HepG2 (cell line): Measurements from ENCODE around the gene CRISPLD2. TPM values are rescaled to one million over a fixed set of nuclear protein-coding genes. Genes with fewer than 3 reads are reported as not detected.

Experiments used
- CHCHD3 ChIP-seq: sonication (generic); formaldehyde crosslinking; IDR thresholded peaks from 2 replicates; pipeline ENCODE4 v1.8.0; 2022; ENCODE audit warnings: mild to moderate bottlenecking, missing genetic modification reagents, moderate library complexity
- HNRNPK ChIP-seq: fragments of 200-400 bp; formaldehyde crosslinking; IDR thresholded peaks from 2 replicates; pipeline ENCODE4 v1.6.1; 2018; ENCODE audit warnings: low read length, low read depth, moderate library complexity, mild to moderate bottlenecking; ENCODE audit not compliant: poor library complexity, severe bottlenecking
- MAFF ChIP-seq: IDR thresholded peaks from 2 replicates; pipeline ENCODE4 v1.6.1; 2011; ENCODE audit warnings: low read depth, low read length, improper control_type of control experiment
- NFYC ChIP-seq: IDR thresholded peaks from 2 replicates; pipeline ENCODE4 v1.6.1; 2016; ENCODE audit warnings: missing genetic modification reagents, missing compliant biosample characterization
- RAD51 ChIP-seq: fragments of 450-650 bp; IDR thresholded peaks from 2 replicates; pipeline ENCODE4 v1.6.1; 2016; ENCODE audit warnings: borderline replicate concordance
- SMARCE1 ChIP-seq: fragments of 450-650 bp; IDR thresholded peaks from 2 replicates; pipeline ENCODE4 v1.6.1; 2017; ENCODE audit warnings: borderline replicate concordance
- ZNF263 ChIP-seq: sonication (generic); formaldehyde crosslinking; IDR thresholded peaks from 2 replicates; pipeline ENCODE4 v1.4.0; 2020; ENCODE audit warnings: missing genetic modification reagents
- ZNF30 ChIP-seq: sonication (generic); formaldehyde crosslinking; IDR thresholded peaks from 2 replicates; pipeline ENCODE4 v1.5.0; 2020; ENCODE audit warnings: mild to moderate bottlenecking, missing genetic modification reagents
- polyA plus RNA-seq, 8 experiments: library from polyadenylated mRNA; depleted of rRNA in 3 of 8; stranded (reverse) in 7 of 8; unstranded in 1 of 8; fragments of >200 nt; fragmentation: Illumina TruSeq in 4 of 8; extraction: Trizol in 4 of 8; gene quantifications; 2 replicates each; pipeline versions ENCODE4 v1.2.1 to v1.2.3, GENCODE V29; 2011 to 2016; ENCODE audit warnings: low read depth in 4 of 8, missing spikeins in 1 of 8, mixed read lengths in 1 of 8; ENCODE audit not compliant: insufficient read depth in 1 of 8
- total RNA-seq, 5 experiments: library from RNA; depleted of rRNA; stranded (reverse); fragments of >200 nt; fragmentation: Illumina TruSeq; extraction: Trizol; gene quantifications; 2 replicates each; pipeline ENCODE4 v1.2.3, GENCODE V29; 2016; ENCODE audit warnings: low read depth in 1 of 5
- TF ChIP-seq, protein P1 (sequence below), 2 experiments: sonication (generic) in 1 of 2; formaldehyde crosslinking in 1 of 2; IDR thresholded peaks; 2 replicates each; pipeline versions ENCODE4 v1.4.0 to v1.6.1; 2016 to 2020; ENCODE audit warnings: borderline replicate concordance in 1 of 2, low read depth in 1 of 2, mild to moderate bottlenecking in 1 of 2, missing genetic modification reagents in 1 of 2
- TF ChIP-seq, protein P2 (sequence below): sonication (generic); formaldehyde crosslinking; IDR thresholded peaks from 2 replicates; pipeline ENCODE4 v1.5.1; 2020; ENCODE audit warnings: mild to moderate bottlenecking, missing genetic modification reagents, borderline replicate concordance
- TF ChIP-seq, protein P3 (sequence below): sonication (generic); formaldehyde crosslinking; IDR thresholded peaks from 2 replicates; pipeline ENCODE4 v1.9.0; 2022; ENCODE audit warnings: missing genetic modification reagents, mild to moderate bottlenecking, borderline replicate concordance
- TF ChIP-seq, protein P4 (sequence below): sonication (generic); formaldehyde crosslinking; IDR thresholded peaks from 2 replicates; pipeline ENCODE4 v1.8.0; 2022; ENCODE audit warnings: mild to moderate bottlenecking, missing genetic modification reagents, borderline replicate concordance

The CRISPLD2 gene
- total and polyA plus RNA-seq, 2 of the 13 experiments (the other 11 are each of a cell fraction or from before 2014, with no cell fraction given), result 0.04 to 0.31 TPM

DNA sequence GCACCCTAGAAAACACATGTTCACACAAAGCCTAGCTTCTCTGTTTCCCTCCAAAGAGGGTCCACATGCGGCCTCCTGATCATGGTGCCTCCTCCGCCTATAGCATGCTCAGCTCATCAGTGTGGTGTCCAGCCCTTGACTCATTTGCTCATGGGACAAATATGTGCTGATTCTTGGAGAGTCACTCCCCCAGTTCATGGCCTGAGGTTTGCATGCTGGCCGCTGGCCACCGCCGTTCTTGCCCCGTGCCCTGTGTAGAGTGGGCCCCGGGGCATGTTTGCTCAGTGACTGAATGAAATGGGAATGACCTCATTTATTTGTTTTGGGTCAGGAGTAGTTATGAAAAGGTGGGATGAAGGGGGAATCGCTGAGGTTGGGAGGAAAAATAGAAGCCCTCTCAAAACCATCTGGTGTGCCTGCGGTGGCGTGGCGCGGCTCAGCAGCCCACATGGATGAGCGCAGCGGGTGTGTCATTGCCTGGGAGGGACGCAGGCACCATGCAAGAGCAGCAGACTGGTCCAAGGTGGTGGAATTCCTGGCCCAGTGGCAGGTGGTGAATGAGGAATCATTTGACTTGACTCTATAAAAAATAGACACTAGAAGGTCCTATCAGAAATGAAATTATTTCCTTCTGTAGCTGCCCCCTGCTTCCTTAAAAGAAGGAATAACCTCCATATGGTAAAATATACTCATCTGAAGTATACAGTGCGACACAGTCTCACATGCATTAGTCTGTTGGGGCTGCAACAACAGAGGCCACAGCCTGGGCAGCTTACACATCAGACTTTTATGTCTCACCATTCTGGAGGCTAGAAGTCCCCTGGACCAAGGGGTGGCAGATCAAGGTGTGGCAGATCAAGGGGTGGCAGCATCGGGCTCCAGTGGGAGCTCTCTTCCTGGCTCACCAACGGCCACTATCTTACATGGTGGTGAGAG is 31.7 kb downstream of the CRISPLD2 start (continued):
- TF ChIP-seq, protein P1, sequence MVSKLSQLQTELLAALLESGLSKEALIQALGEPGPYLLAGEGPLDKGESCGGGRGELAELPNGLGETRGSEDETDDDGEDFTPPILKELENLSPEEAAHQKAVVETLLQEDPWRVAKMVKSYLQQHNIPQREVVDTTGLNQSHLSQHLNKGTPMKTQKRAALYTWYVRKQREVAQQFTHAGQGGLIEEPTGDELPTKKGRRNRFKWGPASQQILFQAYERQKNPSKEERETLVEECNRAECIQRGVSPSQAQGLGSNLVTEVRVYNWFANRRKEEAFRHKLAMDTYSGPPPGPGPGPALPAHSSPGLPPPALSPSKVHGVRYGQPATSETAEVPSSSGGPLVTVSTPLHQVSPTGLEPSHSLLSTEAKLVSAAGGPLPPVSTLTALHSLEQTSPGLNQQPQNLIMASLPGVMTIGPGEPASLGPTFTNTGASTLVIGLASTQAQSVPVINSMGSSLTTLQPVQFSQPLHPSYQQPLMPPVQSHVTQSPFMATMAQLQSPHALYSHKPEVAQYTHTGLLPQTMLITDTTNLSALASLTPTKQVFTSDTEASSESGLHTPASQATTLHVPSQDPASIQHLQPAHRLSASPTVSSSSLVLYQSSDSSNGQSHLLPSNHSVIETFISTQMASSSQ (IDR thresholded peaks at IDR 0.05; ENCODE audit: low read depth), result peak; percentile 15; the same call in 1 of the 2 replicates
- TF ChIP-seq, protein P1 (CRISPR knock-in tag; IDR thresholded peaks at IDR 0.05; ENCODE audit: borderline replicate concordance), result no peak; the same call in 1 of the 2 replicates
- TF ChIP-seq ZNF263, result peak; percentile 57; the same call in 1 of the 2 replicates
- peak; percentile 79 for TF ChIP-seq MAFF
- TF ChIP-seq SMARCE1, result no peak
- TF ChIP-seq ZNF30 (CRISPR knock-in tag), result no peak
- no peak for TF ChIP-seq RAD51
- TF ChIP-seq, protein P2, sequence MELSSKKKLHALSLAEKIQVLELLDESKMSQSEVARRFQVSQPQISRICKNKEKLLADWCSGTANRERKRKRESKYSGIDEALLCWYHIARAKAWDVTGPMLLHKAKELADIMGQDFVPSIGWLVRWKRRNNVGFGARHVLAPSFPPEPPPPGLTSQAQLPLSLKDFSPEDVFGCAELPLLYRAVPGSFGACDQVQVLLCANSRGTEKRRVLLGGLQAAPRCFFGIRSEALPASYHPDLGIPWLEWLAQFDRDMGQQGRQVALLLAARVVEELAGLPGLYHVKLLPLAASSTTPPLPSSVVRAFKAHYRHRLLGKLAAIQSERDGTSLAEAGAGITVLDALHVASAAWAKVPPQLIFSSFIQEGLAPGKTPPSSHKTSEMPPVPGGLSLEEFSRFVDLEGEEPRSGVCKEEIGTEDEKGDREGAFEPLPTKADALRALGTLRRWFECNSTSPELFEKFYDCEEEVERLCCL (CRISPR knock-in tag), result no peak
- TF ChIP-seq CHCHD3 (CRISPR knock-in tag), result no peak
- no peak for TF ChIP-seq HNRNPK
- TF ChIP-seq NFYC (CRISPR knock-in tag), result no peak
- TF ChIP-seq, protein P3, sequence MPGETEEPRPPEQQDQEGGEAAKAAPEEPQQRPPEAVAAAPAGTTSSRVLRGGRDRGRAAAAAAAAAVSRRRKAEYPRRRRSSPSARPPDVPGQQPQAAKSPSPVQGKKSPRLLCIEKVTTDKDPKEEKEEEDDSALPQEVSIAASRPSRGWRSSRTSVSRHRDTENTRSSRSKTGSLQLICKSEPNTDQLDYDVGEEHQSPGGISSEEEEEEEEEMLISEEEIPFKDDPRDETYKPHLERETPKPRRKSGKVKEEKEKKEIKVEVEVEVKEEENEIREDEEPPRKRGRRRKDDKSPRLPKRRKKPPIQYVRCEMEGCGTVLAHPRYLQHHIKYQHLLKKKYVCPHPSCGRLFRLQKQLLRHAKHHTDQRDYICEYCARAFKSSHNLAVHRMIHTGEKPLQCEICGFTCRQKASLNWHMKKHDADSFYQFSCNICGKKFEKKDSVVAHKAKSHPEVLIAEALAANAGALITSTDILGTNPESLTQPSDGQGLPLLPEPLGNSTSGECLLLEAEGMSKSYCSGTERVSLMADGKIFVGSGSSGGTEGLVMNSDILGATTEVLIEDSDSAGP (CRISPR knock-in tag), result peak; percentile 49; the same call in 1 of the 2 replicates
- TF ChIP-seq, protein P4, sequence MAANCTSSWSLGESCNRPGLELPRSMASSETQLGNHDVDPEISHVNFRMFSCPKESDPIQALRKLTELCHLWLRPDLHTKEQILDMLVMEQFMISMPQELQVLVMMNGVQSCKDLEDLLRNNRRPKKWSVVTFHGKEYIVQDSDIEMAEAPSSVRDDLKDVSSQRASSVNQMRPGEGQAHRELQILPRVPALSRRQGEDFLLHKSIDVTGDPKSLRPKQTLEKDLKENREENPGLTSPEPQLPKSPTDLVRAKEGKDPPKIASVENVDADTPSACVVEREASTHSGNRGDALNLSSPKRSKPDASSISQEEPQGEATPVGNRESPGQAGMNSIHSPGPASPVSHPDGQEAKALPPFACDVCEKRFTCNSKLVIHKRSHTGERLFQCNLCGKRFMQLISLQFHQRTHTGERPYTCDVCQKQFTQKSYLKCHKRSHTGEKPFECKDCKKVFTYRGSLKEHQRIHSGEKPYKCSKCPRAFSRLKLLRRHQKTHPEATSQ (CRISPR knock-in tag), result no peak
